WTC11 (cell line): ENCODE data around the gene NLGN1. TPM values are rescaled to one million over a fixed set of nuclear protein-coding genes. Genes with fewer than 3 reads are reported as not detected.

Experiments
- ATAC-seq: fragments of 200-7000 bp; cut with Tn5 transposase; 2 replicates; pipeline ENCODE4 v1.10.0; 2021; ENCODE audit warnings: mild to moderate bottlenecking, moderate library complexity
- CTCF ChIA-PET: fragments of 300-600 bp; sonication (Branson Sonifier 250); formaldehyde crosslinking; loops from one replicate; lab custom pipeline; 2021; ENCODE audit warnings: antibody characterized with exemption; lab: Charles Lee
- POLR2A ChIA-PET: fragments of 350-600 bp; sonication (Branson Sonifier 250); formaldehyde crosslinking; loops from one replicate; lab custom pipeline; 2021; ENCODE audit warnings: antibody characterized with exemption; lab: Charles Lee
- DNase-seq: peaks from one replicate; pipeline ENCODE4 v3.0.0; 2021; ENCODE audit warnings: low spot score
- H3K27ac Mint-ChIP-seq: 2 replicates; pipeline ENCODE4 v1.8.0; 2021; ENCODE audit warnings: mixed read lengths
- H3K27me3 Mint-ChIP-seq: 2 replicates; pipeline ENCODE4 v1.8.0; 2021; ENCODE audit warnings: low read depth, mild to moderate bottlenecking, moderate library complexity, mixed read lengths
- H3K36me3 Mint-ChIP-seq: 2 replicates; pipeline ENCODE4 v1.8.0; 2021; ENCODE audit warnings: mixed read lengths
- H3K4me1 Mint-ChIP-seq: 2 replicates; pipeline ENCODE4 v1.8.0; 2022; ENCODE audit warnings: mixed read lengths
- H3K4me3 Mint-ChIP-seq: 2 replicates; pipeline ENCODE4 v1.8.0; 2021; ENCODE audit warnings: mild to moderate bottlenecking, moderate library complexity, mixed read lengths
- H3K9me3 Mint-ChIP-seq: 2 replicates; pipeline ENCODE4 v1.8.0; 2021; ENCODE audit warnings: mixed read lengths
- AR ChIP-seq: fragments of 250-450 bp; sonication (Bioruptor Pico); IDR thresholded peaks from 2 replicates; pipeline ENCODE4 v1.9.0; 2021; ENCODE audit warnings: mild to moderate bottlenecking
- ATF1 ChIP-seq: sonication (generic); formaldehyde crosslinking; IDR thresholded peaks from 2 replicates; pipeline ENCODE4 v1.8.1; 2023; ENCODE audit warnings: mild to moderate bottlenecking, moderate library complexity, missing genetic modification reagents
- SP1 ChIP-seq: sonication (generic); formaldehyde crosslinking; conservative IDR thresholded peaks from 2 replicates; pipeline ENCODE4 v1.8.1; 2022; ENCODE audit warnings: missing genetic modification reagents
- TEAD4 ChIP-seq: sonication (generic); formaldehyde crosslinking; IDR thresholded peaks from 2 replicates; pipeline ENCODE4 v1.8.0; 2022; ENCODE audit warnings: mild to moderate bottlenecking, missing genetic modification reagents
- TP53 ChIP-seq: sonication (generic); formaldehyde crosslinking; IDR thresholded peaks from 2 replicates; pipeline ENCODE4 v1.8.1; 2023; ENCODE audit warnings: mild to moderate bottlenecking, missing genetic modification reagents
- ZNF317 ChIP-seq: sonication (generic); formaldehyde crosslinking; IDR thresholded peaks from 2 replicates; pipeline ENCODE4 v1.8.1; 2023; ENCODE audit warnings: low read depth, mild to moderate bottlenecking, moderate library complexity, missing genetic modification reagents, borderline replicate concordance
- total RNA-seq: library from RNA; stranded (reverse); gene quantifications from 3 replicates; pipeline ENCODE4 v1.2.3, GENCODE V29; 2021
- TF ChIP-seq, protein P1 (sequence below): fragments of 200-600 bp; IDR thresholded peaks from 2 replicates; pipeline ENCODE4 v1.8.0; 2022; ENCODE audit warnings: antibody characterized with exemption
- TF ChIP-seq, protein P2 (sequence below): sonication (generic); formaldehyde crosslinking; IDR thresholded peaks from 2 replicates; pipeline ENCODE4 v1.8.1; 2023; ENCODE audit warnings: mild to moderate bottlenecking, missing genetic modification reagents, moderate library complexity
- TF ChIP-seq, protein P3 (sequence below): sonication (generic); formaldehyde crosslinking; IDR thresholded peaks from 2 replicates; pipeline ENCODE4 v1.8.1; 2022; ENCODE audit warnings: low read depth, mild to moderate bottlenecking, moderate library complexity, missing genetic modification reagents, borderline replicate concordance
- TF ChIP-seq, protein P4 (sequence below): fragments of 250-450 bp; sonication (Bioruptor Pico); conservative IDR thresholded peaks from 2 replicates; pipeline ENCODE4 v1.9.0; 2021; ENCODE audit warnings: mild to moderate bottlenecking

The NLGN1 gene
- total RNA-seq, 1 experiment from 2014 or later = 12.4 TPM

DNA sequence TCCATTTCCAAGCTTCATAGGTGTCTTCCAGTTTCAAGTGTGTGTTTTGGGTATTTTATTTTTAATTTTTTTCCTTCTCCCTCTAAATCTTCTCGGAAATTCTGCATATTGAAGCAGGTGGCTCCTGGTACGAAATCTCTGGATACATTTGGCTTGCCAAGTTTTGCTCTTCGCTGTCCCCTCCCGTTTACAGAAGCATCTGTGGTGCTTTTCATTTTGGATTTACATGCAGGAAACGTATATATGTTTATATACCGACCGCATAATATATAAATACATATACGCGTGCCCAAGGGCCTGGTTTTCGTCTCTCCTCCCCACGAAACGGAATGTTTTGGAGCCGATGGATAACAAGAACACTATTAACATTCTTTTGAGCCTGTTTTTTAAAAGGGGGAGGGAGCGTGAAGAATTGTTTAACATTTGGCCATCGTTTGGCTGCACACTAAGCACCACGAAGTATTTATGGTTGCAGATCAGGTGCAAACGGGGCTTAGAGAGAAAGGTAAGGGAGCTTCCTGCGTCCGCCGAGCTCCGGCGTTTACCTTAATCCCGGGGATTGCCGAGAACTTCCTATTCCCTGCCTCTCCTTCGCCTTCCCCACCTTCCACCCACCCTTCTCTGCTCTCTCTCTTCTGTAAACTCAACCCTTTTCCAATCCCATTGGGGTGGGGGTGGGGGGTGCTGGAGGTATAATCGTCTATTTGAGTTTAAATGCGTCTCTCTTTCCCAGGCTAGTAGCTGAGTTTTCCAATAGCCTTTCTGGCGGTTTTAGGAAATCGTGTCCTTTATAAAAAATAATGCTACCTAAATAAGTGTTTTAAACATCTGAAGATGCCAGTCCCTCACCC lies 1.1 kb upstream of the NLGN1 start:
- H3K36me3 Mint-ChIP-seq = no peaks in the 10 kb centered on the region
- no peaks in the 10 kb centered on the region for H3K9me3 Mint-ChIP-seq
- H3K27me3 Mint-ChIP-seq = peaks cover 9% of the 10 kb centered on the region
- peak overlapping the region; percentile 53; the same call in 1 of the 2 replicates for H3K27ac Mint-ChIP-seq
- H3K4me1 Mint-ChIP-seq = peaks cover 36% of the 10 kb centered on the region
- peak; percentile 18 for DNase-seq
- H3K4me3 Mint-ChIP-seq = peak overlapping the region; percentile 98
- POLR2A ChIA-PET = interaction anchor here (0.6 kb wide), 1 partner anchor 825 kb away, joined by 3 read pairs; no protein-coding TSS in a partner anchor
- no peak for ATAC-seq
- CTCF ChIA-PET = interaction anchor here (1.0 to 2.7 kb wide), 3 partner anchors 15 to 369 kb away, joined by 3 to 13 read pairs (median 4); no protein-coding TSS in a partner anchor
- TF ChIP-seq TEAD4 (CRISPR knock-in tag) = no peak
- TF ChIP-seq, protein P1, sequence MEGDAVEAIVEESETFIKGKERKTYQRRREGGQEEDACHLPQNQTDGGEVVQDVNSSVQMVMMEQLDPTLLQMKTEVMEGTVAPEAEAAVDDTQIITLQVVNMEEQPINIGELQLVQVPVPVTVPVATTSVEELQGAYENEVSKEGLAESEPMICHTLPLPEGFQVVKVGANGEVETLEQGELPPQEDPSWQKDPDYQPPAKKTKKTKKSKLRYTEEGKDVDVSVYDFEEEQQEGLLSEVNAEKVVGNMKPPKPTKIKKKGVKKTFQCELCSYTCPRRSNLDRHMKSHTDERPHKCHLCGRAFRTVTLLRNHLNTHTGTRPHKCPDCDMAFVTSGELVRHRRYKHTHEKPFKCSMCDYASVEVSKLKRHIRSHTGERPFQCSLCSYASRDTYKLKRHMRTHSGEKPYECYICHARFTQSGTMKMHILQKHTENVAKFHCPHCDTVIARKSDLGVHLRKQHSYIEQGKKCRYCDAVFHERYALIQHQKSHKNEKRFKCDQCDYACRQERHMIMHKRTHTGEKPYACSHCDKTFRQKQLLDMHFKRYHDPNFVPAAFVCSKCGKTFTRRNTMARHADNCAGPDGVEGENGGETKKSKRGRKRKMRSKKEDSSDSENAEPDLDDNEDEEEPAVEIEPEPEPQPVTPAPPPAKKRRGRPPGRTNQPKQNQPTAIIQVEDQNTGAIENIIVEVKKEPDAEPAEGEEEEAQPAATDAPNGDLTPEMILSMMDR = no peak
- TF ChIP-seq TP53 = no peak
- 0 out of 2 replicates have a peak, but pooled peaks have one; percentile 30 for TF ChIP-seq SP1 (CRISPR knock-in tag)
- no peak for TF ChIP-seq ATF1 (CRISPR knock-in tag)
- TF ChIP-seq, protein P2, sequence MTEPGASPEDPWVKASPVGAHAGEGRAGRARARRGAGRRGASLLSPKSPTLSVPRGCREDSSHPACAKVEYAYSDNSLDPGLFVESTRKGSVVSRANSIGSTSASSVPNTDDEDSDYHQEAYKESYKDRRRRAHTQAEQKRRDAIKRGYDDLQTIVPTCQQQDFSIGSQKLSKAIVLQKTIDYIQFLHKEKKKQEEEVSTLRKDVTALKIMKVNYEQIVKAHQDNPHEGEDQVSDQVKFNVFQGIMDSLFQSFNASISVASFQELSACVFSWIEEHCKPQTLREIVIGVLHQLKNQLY (CRISPR knock-in tag) = no peak
- TF ChIP-seq, all 79 proteins: peak for 1

DNA sequence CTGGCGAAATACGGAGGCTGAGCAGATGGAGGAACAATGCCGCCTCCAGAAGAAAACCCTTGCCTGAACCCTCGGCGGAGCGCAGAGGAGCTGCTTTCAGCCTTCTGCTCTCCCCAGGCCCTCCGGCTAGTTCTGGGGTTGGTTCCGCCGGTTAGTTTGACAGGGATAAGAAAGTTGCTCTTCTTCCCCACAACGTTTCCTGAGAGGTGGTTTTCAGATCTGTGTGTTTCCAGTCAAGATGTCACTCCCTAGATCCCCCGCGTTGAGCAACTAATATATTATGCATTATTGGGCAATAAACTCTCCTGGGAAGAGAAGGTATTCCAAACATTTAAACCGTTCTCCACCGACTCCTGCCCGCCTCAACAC lies 551 bp downstream of the NLGN1 start:
- H3K36me3 Mint-ChIP-seq = no peaks in the 10 kb centered on the region
- H3K27ac Mint-ChIP-seq = peak overlapping the region; percentile 42; the same call in 1 of the 2 replicates
- TF ChIP-seq ZNF317 (CRISPR knock-in tag) (no peak), AR (no peak)
- TF ChIP-seq, protein P3, sequence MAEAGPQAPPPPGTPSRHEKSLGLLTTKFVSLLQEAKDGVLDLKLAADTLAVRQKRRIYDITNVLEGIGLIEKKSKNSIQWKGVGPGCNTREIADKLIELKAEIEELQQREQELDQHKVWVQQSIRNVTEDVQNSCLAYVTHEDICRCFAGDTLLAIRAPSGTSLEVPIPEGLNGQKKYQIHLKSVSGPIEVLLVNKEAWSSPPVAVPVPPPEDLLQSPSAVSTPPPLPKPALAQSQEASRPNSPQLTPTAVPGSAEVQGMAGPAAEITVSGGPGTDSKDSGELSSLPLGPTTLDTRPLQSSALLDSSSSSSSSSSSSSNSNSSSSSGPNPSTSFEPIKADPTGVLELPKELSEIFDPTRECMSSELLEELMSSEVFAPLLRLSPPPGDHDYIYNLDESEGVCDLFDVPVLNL (CRISPR knock-in tag) = no peak
- TF ChIP-seq, protein P4, sequence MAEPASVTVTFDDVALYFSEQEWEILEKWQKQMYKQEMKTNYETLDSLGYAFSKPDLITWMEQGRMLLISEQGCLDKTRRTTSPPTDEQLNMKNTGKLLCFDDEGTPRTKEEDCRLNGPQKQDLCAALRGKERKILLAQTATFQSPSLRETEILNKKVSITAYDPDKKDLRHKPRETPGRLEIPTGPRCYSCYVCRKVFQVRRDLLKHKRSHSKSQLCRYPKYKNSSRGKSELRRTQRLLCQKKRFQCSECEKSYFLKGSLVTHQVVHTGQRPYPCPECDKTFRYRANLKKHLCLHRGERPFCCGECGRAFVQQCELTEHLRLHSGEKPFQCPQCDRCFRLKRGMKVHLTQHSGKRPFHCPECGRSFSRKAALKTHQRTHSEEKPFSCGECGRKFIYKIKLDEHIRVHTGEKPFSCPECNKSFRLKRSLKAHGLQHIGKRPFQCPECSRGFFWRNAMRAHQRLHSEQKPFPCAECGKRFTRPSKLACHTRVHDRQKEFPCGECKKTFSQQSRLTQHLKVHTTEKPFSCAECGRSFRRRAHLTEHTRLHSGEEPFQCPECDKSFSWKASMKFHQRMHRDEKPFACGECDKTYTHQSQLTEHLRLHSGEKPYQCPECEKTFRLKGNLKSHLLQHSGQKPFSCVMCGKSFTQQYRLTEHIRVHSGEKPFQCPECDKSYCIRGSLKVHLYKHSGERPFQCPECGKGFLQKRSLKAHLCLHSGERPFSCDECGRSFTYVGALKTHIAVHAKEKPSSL (CRISPR knock-in tag) = no peak
- TF ChIP-seq, protein P1 = no peak
- no peaks in the 10 kb centered on the region for H3K9me3 Mint-ChIP-seq
- DNase-seq (no peak), ATAC-seq (peak; percentile 19)
- CTCF ChIA-PET = interaction anchor here (0.7 to 2.7 kb wide), 4 partner anchors 13 to 155 kb away, joined by 3 to 13 read pairs (median 4); no protein-coding TSS in a partner anchor
- POLR2A ChIA-PET = interaction anchor here (1.1 kb wide), 1 partner anchor 187 kb away, joined by 7 read pairs; no protein-coding TSS in a partner anchor
- peaks cover 37% of the 10 kb centered on the region for H3K4me1 Mint-ChIP-seq
- H3K27me3 Mint-ChIP-seq = peaks cover 9% of the 10 kb centered on the region
- H3K4me3 Mint-ChIP-seq = peak overlapping the region; percentile 98
